Fibroblast of mammary gland (primary cell): Measurements from ENCODE around the gene CCDC12.

Experiments used
- DNase-seq: peaks from one replicate; pipeline ENCODE4 v3.0.0-alpha.2; 2010; ENCODE audit warnings: low read depth
- H3K4me3 ChIP-seq: 2 replicates; pipeline ENCODE4 v1.5.1; 2011; ENCODE audit warnings: low read depth, mild to moderate bottlenecking, low read length, moderate library complexity; ENCODE audit not compliant: control insufficient read depth
- TF ChIP-seq, protein P1 (sequence below): conservative IDR thresholded peaks from 2 replicates; pipeline ENCODE4 v1.5.1; 2011; ENCODE audit warnings: low read depth, low read length, inconsistent platforms; ENCODE audit not compliant: control insufficient read depth, insufficient read depth

The CCDC12 gene

GRCh38 chr3:47008234-47008796, 31.8 kb upstream of the CCDC12 start:
- no peak overlapping the region for H3K4me3 ChIP-seq
- DNase-seq = no peak
- TF ChIP-seq, protein P1, sequence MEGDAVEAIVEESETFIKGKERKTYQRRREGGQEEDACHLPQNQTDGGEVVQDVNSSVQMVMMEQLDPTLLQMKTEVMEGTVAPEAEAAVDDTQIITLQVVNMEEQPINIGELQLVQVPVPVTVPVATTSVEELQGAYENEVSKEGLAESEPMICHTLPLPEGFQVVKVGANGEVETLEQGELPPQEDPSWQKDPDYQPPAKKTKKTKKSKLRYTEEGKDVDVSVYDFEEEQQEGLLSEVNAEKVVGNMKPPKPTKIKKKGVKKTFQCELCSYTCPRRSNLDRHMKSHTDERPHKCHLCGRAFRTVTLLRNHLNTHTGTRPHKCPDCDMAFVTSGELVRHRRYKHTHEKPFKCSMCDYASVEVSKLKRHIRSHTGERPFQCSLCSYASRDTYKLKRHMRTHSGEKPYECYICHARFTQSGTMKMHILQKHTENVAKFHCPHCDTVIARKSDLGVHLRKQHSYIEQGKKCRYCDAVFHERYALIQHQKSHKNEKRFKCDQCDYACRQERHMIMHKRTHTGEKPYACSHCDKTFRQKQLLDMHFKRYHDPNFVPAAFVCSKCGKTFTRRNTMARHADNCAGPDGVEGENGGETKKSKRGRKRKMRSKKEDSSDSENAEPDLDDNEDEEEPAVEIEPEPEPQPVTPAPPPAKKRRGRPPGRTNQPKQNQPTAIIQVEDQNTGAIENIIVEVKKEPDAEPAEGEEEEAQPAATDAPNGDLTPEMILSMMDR = no peak

- TF ChIP-seq, protein P1 = no peak
- H3K4me3 ChIP-seq = no peak overlapping the region
- no peak for DNase-seq
Measured at GRCh38 chr3:47007482-47008233, 31.1 kb upstream of the CCDC12 start.

DNA sequence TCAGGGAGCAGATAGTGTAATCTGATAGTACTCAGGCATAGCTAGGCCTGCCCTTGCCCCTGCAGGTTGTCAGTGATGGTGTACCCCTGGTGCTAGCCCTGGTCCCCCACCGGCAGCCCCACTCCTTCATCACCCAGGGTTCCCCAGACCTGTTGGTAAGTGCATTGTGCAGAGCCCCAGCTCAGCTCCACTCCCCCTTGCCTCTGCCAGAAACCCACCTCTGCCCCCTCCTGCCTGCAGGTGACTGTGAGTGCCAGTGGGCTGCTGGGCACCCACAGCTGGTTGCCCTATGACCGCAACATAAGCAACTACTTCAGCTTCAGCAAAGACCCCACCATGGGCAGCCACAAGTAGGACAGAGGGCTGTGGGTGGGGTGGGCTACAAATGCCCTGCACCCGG, 30.5 kb upstream of the CCDC12 start:
- no peak overlapping the region for H3K4me3 ChIP-seq
- DNase-seq = no peak
- TF ChIP-seq, protein P1 = no peak

DNA sequence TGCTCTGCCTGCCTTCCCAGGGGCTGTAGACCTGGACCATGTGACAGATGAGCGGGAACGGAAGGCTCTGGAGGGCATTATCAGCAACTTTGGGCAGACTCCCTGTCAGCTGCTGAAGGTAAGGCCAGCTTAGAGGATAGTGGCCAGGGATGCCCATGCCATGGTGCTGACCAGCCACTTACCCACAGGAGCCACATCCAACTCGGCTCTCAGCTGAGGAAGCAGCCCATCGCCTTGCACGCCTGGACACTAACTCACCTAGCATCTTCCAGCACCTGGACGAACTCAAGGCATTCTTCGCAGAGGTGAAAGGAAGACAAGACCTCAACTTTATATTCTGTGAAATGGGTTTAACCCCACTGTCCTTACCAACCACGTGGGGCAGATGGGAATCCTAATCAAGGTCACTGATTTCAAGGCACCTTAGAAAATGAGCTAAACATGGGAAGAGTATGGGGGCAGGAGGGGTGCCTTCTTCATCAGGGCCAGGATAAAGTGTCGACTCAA, 29.7 kb upstream of the CCDC12 start:
- no peak overlapping the region for H3K4me3 ChIP-seq
- TF ChIP-seq, protein P1 = no peak
- DNase-seq = no peak

DNA sequence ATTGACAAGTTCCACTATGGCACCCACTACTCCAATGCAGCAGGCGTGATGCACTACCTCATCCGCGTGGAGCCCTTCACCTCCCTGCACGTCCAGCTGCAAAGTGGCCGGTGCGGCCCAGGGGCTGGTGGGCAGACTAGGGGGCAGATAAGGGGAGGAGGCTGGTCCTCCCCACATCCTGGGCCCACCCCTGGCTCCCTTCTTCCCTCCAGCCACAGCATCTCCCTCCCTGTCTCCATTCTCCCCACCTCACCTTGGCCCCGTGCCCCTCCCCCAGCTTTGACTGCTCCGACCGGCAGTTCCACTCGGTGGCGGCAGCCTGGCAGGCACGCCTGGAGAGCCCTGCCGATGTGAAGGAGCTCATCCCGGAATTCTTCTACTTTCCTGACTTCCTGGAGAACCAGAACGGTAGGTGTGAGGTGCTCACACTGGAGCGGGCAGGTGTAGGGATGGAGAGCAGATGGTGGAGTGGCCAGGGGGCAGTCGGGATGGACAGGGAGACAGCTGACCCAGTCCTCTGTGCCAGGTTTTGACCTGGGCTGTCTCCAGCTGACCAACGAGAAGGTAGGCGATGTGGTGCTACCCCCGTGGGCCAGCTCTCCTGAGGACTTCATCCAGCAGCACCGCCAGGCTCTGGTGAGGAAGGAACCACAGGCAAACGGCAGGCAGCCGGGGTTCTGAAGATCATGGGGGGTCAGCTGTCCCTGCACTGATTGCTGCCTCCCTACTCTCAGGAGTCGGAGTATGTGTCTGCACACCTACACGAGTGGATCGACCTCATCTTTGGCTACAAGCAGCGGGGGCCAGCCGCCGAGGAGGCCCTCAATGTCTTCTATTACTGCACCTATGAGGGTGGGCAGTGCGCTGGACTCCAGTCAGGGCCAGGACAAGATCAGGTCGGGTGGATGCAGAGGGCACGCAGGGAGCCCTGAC, 28.9 kb upstream of the CCDC12 start:
- no peak for DNase-seq
- no peak overlapping the region for H3K4me3 ChIP-seq
- TF ChIP-seq, protein P1 = no peak

DNA sequence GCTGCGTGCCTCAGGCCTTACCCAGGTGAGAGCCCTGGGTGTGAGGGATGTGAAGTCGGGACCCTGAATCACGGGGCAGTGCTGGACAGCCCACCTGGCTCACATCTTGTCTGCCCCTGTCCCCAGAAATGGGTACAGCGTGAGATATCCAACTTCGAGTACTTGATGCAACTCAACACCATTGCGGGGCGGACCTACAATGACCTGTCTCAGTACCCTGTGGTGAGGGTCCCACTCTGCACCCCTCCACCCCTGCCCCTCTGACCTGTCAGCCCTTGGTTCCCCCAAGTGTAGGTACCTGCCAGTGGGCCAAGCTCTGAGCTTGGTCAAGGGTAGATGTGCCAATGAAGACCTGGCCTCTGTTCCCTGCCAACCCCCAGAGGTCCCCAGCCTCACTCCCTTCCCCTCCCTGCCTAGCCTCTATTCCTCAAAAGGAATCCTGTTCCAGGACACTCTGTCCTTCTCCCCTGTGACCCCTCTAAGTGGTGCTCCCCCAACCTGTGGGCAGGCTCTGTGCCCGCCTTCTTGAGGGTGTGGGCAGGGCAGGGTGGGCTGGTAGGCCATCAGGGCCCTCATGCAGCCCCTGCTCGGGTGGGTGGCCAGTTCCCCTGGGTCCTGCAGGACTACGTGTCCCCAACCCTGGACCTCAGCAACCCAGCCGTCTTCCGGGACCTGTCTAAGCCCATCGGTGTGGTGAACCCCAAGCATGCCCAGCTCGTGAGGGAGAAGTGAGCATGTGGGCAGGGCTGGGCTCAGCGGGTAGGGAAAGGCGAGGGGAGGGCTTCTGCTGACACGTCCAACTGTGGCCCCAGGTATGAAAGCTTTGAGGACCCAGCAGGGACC, 28.0 kb upstream of the CCDC12 start:
- no peak overlapping the region for H3K4me3 ChIP-seq
- no peak for DNase-seq
- TF ChIP-seq, protein P1 = no peak
